ENCODE measurements around the gene CTTNBP2.

DNA sequence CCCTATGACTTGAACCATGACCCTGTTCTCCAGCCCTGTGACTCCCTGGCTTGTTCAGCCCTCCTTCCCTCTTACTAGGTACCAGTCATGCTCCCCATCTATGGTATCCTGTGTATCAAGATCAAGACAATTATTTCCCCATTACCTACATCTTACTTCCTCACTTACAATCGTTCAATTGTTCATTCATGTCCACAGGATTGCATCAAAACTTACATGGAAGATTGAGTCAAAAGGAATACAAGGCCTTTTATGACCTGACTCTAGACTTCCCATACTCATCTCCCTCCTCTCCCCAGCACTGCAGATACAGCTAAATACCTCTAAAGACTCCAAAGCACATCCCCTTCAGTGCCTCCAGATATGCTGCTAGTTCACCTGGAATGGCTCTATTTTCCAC lies 109.2 kb downstream of the CTTNBP2 start:
- TF ChIP-seq EZH2phosphoT487 (IDR thresholded peaks at IDR 0.05; ENCODE audit: low read length), result no peak
- TF ChIP-seq, protein P1, sequence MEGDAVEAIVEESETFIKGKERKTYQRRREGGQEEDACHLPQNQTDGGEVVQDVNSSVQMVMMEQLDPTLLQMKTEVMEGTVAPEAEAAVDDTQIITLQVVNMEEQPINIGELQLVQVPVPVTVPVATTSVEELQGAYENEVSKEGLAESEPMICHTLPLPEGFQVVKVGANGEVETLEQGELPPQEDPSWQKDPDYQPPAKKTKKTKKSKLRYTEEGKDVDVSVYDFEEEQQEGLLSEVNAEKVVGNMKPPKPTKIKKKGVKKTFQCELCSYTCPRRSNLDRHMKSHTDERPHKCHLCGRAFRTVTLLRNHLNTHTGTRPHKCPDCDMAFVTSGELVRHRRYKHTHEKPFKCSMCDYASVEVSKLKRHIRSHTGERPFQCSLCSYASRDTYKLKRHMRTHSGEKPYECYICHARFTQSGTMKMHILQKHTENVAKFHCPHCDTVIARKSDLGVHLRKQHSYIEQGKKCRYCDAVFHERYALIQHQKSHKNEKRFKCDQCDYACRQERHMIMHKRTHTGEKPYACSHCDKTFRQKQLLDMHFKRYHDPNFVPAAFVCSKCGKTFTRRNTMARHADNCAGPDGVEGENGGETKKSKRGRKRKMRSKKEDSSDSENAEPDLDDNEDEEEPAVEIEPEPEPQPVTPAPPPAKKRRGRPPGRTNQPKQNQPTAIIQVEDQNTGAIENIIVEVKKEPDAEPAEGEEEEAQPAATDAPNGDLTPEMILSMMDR (IDR thresholded peaks at IDR 0.05; ENCODE audit: low read length), result no peak
